Endothelial cell of umbilical vein (primary cell): ENCODE measurements around the gene MAGEH1.

Experiments used
- CTCF ChIP-seq, 2 donors: IDR thresholded peaks; 1 replicate in 1 of 2; 2 replicates in 1 of 2; pipeline ENCODE4 v1.5.1; 2011; ENCODE audit warnings: low read length in 2 of 2, mild to moderate bottlenecking in 2 of 2, moderate library complexity in 2 of 2, control low read depth in 1 of 2, inconsistent platforms in 1 of 2, low read depth in 1 of 2; ENCODE audit not compliant: insufficient read depth in 1 of 2; ENCODE audit errors: extremely low read depth in 1 of 2
- POLR2A ChIP-seq: IDR thresholded peaks from 2 replicates; pipeline ENCODE4 v1.6.1; 2012; ENCODE audit warnings: low read depth, mild to moderate bottlenecking, control low read depth, low read length

- TF ChIP-seq CTCF (IDR thresholded peaks at IDR 0.05; ENCODE audit: extremely low read depth in 1 of 2, insufficient read depth in 1 of 2, low read depth in 1 of 2, low read length in 2 of 2) (no peak), POLR2A (peak; percentile 42)
Measured at GRCh38 chrX:55451990-55452832, at the start of gene MAGEH1.
